Chondrocyte (in vitro differentiated cells): ENCODE results near the gene JARID2. TPM values are rescaled to one million over a fixed set of nuclear protein-coding genes. Genes with fewer than 3 reads are reported as not detected.

Experiments used
- DNase-seq: peaks from one replicate; pipeline ENCODE4 v3.0.0; 2021; ENCODE audit warnings: mixed read lengths, low spot score
- H3K27ac Mint-ChIP-seq: one replicate; pipeline ENCODE4 v1.8.0; 2021; ENCODE audit warnings: mild to moderate bottlenecking, moderate library complexity, mixed read lengths; ENCODE audit not compliant: unreplicated experiment
- H3K27me3 Mint-ChIP-seq: 2 replicates; pipeline ENCODE4 v1.8.0; 2021; ENCODE audit warnings: low read depth, mixed read lengths
- H3K36me3 Mint-ChIP-seq: 2 replicates; pipeline ENCODE4 v1.8.0; 2021; ENCODE audit warnings: low read depth, mixed read lengths
- H3K4me1 Mint-ChIP-seq: 2 replicates; pipeline ENCODE4 v1.8.0; 2021; ENCODE audit warnings: low read depth, mild to moderate bottlenecking, mixed read lengths
- H3K4me3 Mint-ChIP-seq: one replicate; pipeline ENCODE4 v1.8.0; 2021; ENCODE audit warnings: mild to moderate bottlenecking, moderate library complexity, mixed read lengths; ENCODE audit not compliant: unreplicated experiment
- H3K9me3 Mint-ChIP-seq: 2 replicates; pipeline ENCODE4 v1.8.0; 2021; ENCODE audit warnings: low read depth, mixed read lengths
- CTCF ChIP-seq: fragments of 200-600 bp; sonication (generic); IDR thresholded peaks from 2 replicates; pipeline ENCODE4 v1.5.0; 2021; ENCODE audit warnings: antibody characterized with exemption, mild to moderate bottlenecking, moderate library complexity
- total RNA-seq: library from RNA; stranded (reverse); gene quantifications from 3 replicates; pipeline ENCODE4 v1.2.1, GENCODE V29; 2021

The JARID2 gene
- total RNA-seq, 1 donor from 2014 or later: 9.9 TPM

GRCh38 chr6:15352845-15353244, 107.0 kb downstream of the JARID2 start:
- no peak overlapping the region for H3K4me3 Mint-ChIP-seq
- no peaks in the 10 kb centered on the region for H3K9me3 Mint-ChIP-seq
- DNase-seq: no peak
- H3K27me3 Mint-ChIP-seq: no peaks in the 10 kb centered on the region
- no peak for TF ChIP-seq CTCF
- peaks cover 30% of the 10 kb centered on the region for H3K4me1 Mint-ChIP-seq
- no peaks in the 10 kb centered on the region for H3K36me3 Mint-ChIP-seq
- H3K27ac Mint-ChIP-seq: no peak overlapping the region

- H3K9me3 Mint-ChIP-seq: no peaks in the 10 kb centered on the region
- no peaks in the 10 kb centered on the region for H3K27me3 Mint-ChIP-seq
- no peaks in the 10 kb centered on the region for H3K36me3 Mint-ChIP-seq
- no peak overlapping the region for H3K27ac Mint-ChIP-seq
- H3K4me3 Mint-ChIP-seq: no peak overlapping the region
- TF ChIP-seq CTCF: no peak
- peaks cover 44% of the 10 kb centered on the region for H3K4me1 Mint-ChIP-seq
- no peak for DNase-seq
These were observed 109.8 kb downstream of the JARID2 start for GRCh38 chr6:15355683-15356099.

- Mint-ChIP-seq H3K4me1 (peaks cover 44% of the 10 kb centered on the region), H3K36me3 (no peaks in the 10 kb centered on the region), H3K4me3 (no peak overlapping the region), H3K27me3 (no peaks in the 10 kb centered on the region), H3K9me3 (no peaks in the 10 kb centered on the region), H3K27ac (no peak overlapping the region)
- no peak for TF ChIP-seq CTCF
- DNase-seq: no peak
These were observed 110.3 kb downstream of the JARID2 start for GRCh38 chr6:15356179-15356578.

GRCh38 chr6:15356937-15357336, 111.1 kb downstream of the JARID2 start:
- Mint-ChIP-seq H3K27ac (no peak overlapping the region), H3K36me3 (no peaks in the 10 kb centered on the region), H3K4me1 (peaks cover 37% of the 10 kb centered on the region)

GRCh38 chr6:15357782-15358181, 111.9 kb downstream of the JARID2 start:
- Mint-ChIP-seq H3K27ac (no peak overlapping the region), H3K36me3 (no peaks in the 10 kb centered on the region), H3K4me3 (no peak overlapping the region), H3K4me1 (peaks cover 29% of the 10 kb centered on the region), H3K27me3 (no peaks in the 10 kb centered on the region), H3K9me3 (no peaks in the 10 kb centered on the region)
- no peak for TF ChIP-seq CTCF
- no peak for DNase-seq

More at GRCh38 chr6:15356937-15357336, 111.1 kb downstream of the JARID2 start:
- Mint-ChIP-seq H3K27me3 (no peaks in the 10 kb centered on the region), H3K4me3 (no peak overlapping the region), H3K9me3 (no peaks in the 10 kb centered on the region)
- no peak for TF ChIP-seq CTCF
- DNase-seq: no peak
